SK-N-MC (cell line): Measurements from ENCODE around the gene ACLY.
"Not testable (repeated sequence)": the region's sequence is repeated elsewhere in the genome, so short reads cannot be mapped to it uniquely, and the experiment has no call there.

Source experiments
- DNase-seq: peaks from one replicate; pipeline ENCODE4 v3.0.0-alpha.2; 2011; ENCODE audit warnings: low read depth, low spot score
- H3K27ac ChIP-seq: fragments of 200-600 bp; sonication (generic); 2 replicates; pipeline ENCODE4 v1.5.1; 2016; ENCODE audit warnings: mixed run types
- H3K36me3 ChIP-seq: fragments of 200-600 bp; sonication (generic); 2 replicates; pipeline ENCODE4 v1.6.1; 2017; ENCODE audit warnings: antibody characterized with exemption, low read length, mixed read lengths; ENCODE audit not compliant: insufficient read depth
- H3K4me3 ChIP-seq: fragments of 200-600 bp; sonication (generic); 2 replicates; pipeline ENCODE4 v1.5.1; 2016
- H3K9ac ChIP-seq: fragments of 200-600 bp; sonication (generic); 2 replicates; pipeline ENCODE4 v1.8.0; 2017; ENCODE audit warnings: mixed run types, mixed read lengths; ENCODE audit not compliant: insufficient read length
- H3K9me3 ChIP-seq: fragments of 200-600 bp; sonication (generic); 2 replicates; pipeline ENCODE4 v1.6.1; 2017; ENCODE audit warnings: low read depth, mild to moderate bottlenecking, antibody characterized with exemption, low read length, moderate library complexity, mixed read lengths
- EZH2 ChIP-seq: fragments of 200-600 bp; sonication (generic); IDR thresholded peaks from one replicate; pipeline ENCODE4 v1.6.1; 2017; ENCODE audit warnings: antibody characterized with exemption
- FOXP2 ChIP-seq: optimal IDR thresholded peaks from 2 replicates; pipeline ENCODE3; 2011; ENCODE audit warnings: mild to moderate bottlenecking, moderate library complexity; ENCODE audit not compliant: insufficient read depth; ENCODE audit errors: extremely low read length, control extremely low read depth
- POLR2AphosphoS5 ChIP-seq: IDR thresholded peaks from 2 replicates; pipeline ENCODE4 v1.6.1; 2012; ENCODE audit warnings: mild to moderate bottlenecking, low read depth, low read length, borderline replicate concordance

ACLY gene

GRCh38 chr17:41863074-41863848 lies 55.5 kb downstream of the ACLY start:
- no peaks in the 10 kb centered on the region for H3K9me3 ChIP-seq
- no peak overlapping the region for H3K27ac ChIP-seq
- H3K9ac ChIP-seq = peak overlapping the region; percentile 77
- peak overlapping the region; percentile 82 for H3K4me3 ChIP-seq
- peaks cover 15% of the 10 kb centered on the region for H3K36me3 ChIP-seq
- TF ChIP-seq EZH2 (no peak), FOXP2 (no peak), POLR2AphosphoS5 (no peak)
- no peak for DNase-seq

GRCh38 chr17:41860254-41860931 lies 58.4 kb downstream of the ACLY start:
- Histone ChIP-seq H3K9ac (no peak overlapping the region), H3K27ac (no peak overlapping the region), H3K36me3 (no peaks in the 10 kb centered on the region), H3K4me3 (no peak overlapping the region), H3K9me3 (no peaks in the 10 kb centered on the region)
- no peak for TF ChIP-seq POLR2AphosphoS5
- TF ChIP-seq EZH2 = no peak
- no peak for TF ChIP-seq FOXP2
- DNase-seq = no peak

GRCh38 chr17:41851382-41851781 lies 67.4 kb downstream of the ACLY start:
- not testable (repeated sequence) for H3K4me3 ChIP-seq, H3K27ac ChIP-seq, H3K9ac ChIP-seq, DNase-seq, H3K9me3 ChIP-seq
- H3K36me3 ChIP-seq = peaks cover 17% of the 10 kb centered on the region

GRCh38 chr17:41849251-41849990 lies 69.3 kb downstream of the ACLY start:
- H3K27ac ChIP-seq = peak overlapping the region; percentile 0; the same call in 1 of the 2 replicates
- TF ChIP-seq FOXP2 (no peak), POLR2AphosphoS5 (no peak), EZH2 (no peak)
- H3K36me3 ChIP-seq = peaks cover 10% of the 10 kb centered on the region
- H3K9me3 ChIP-seq = no peaks in the 10 kb centered on the region
- DNase-seq = no peak
- H3K4me3 ChIP-seq = no peak overlapping the region
- no peak overlapping the region for H3K9ac ChIP-seq

GRCh38 chr17:41848788-41849187 lies 70.0 kb downstream of the ACLY start:
- Histone ChIP-seq H3K9ac (no peak overlapping the region), H3K27ac (peak overlapping the region; percentile 0; the same call in 1 of the 2 replicates), H3K9me3 (no peaks in the 10 kb centered on the region), H3K36me3 (peaks cover 4% of the 10 kb centered on the region; the same call in 1 of the 2 replicates), H3K4me3 (no peak overlapping the region)
- DNase-seq = no peak
- no peak for TF ChIP-seq EZH2

GRCh38 chr17:41844971-41845370 lies 73.8 kb downstream of the ACLY start:
- Histone ChIP-seq H3K9ac (no peak overlapping the region), H3K4me3 (no peak overlapping the region), H3K36me3 (no peaks in the 10 kb centered on the region), H3K27ac (no peak overlapping the region), H3K9me3 (no peaks in the 10 kb centered on the region)
- TF ChIP-seq FOXP2 (no peak), EZH2 (no peak), POLR2AphosphoS5 (no peak)
- no peak for DNase-seq

GRCh38 chr17:41840781-41841180 lies 78.0 kb downstream of the ACLY start:
- not testable (repeated sequence) for DNase-seq, H3K27ac ChIP-seq, H3K36me3 ChIP-seq

GRCh38 chr17:41839448-41839847 lies 79.3 kb downstream of the ACLY start:
- H3K9ac ChIP-seq, H3K9me3 ChIP-seq, H3K36me3 ChIP-seq, H3K27ac ChIP-seq, H3K4me3 ChIP-seq, DNase-seq: not testable (repeated sequence)

More at GRCh38 chr17:41840781-41841180, 78.0 kb downstream of the ACLY start:
- not testable (repeated sequence) for H3K9ac ChIP-seq, H3K9me3 ChIP-seq, H3K4me3 ChIP-seq
